ENCODE data around the gene FOXN3.

FOXN3 gene

DNA sequence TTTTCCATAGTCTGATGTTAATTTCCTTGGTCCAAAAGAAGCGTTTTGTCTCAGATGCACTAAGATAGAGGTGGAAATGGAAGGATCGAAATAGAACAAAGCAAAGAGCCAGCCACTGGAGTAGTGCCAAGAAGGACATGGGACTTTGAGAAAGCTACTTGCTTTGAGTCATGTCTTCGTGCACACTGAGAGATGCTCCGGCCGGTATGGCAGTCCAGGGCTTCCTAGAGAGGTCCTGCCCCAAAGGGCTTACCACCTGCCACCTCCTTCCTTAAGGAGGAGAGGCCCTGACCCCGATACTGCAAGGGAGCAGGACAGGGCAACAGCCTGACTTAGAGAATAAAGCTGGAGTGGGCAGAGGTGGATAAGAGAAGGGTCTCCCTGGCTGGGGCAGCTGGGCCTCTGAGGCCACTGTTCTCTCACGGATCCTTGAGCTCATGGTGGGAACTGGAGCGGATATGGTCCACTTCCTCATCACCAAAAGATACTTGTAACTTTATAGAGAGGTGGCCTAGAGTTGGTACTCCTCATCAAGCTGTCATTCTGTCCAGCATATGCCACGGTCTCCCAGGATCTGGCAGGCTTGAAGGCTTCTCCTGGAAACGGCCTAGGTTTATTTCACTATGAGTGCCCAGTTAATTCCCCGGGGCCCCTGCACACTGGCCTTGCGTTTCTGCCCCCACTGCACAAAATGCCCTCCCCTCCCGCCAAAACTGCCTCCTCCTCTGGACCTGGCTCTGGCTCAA is 57.4 kb downstream of the FOXN3 start:
- no peak for DNase-seq

DNA sequence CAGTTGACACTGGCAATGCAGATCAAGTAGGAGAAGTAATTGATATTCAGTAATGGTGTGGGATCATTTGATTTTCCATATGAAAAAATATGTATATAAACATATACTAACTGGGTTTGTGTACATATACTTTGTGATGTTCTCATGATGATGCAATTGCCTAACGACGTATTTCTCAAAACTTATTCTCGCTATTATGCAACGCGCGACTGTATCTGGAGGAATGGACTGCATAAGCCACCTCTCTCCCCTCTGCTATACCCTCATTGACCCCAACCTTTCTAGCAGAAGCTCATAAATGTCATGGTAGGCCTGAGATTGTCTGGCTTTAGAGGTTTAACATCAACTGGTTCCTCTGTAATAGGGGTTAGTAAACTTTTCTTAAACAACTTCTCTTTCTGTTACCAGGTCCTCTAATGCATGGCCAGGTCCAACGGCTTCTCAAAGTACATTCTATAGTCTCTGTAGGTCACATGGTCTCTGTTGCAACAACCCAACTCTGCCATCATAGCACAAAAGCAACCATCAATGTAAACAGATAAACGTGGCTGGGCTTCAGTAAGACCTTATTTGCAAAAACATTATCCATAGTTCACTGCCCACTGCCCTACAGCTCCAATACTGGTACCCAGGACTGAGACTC is 59.3 kb downstream of the FOXN3 start:
- DNase-seq, result no peak

DNA sequence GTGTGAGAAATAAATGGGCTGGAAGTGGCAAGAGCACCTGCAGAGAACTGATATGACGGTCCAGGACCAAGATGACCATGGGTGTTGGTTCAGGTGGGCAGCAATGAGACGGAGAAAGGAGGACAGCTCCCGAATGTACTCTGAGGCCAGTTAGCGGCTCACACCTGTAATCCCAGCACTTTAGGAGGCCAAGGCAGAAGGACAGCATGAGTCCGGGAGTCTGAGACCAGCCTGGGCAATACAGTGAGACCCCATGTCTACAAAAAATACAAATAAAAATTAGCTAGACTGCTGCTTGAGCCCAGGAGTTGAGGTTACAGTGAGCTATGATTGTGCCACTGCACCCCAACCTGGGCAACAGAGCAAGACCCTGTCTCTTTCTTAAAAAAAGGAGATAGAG is 60.1 kb downstream of the FOXN3 start:
- DNase-seq, result no peak

DNA sequence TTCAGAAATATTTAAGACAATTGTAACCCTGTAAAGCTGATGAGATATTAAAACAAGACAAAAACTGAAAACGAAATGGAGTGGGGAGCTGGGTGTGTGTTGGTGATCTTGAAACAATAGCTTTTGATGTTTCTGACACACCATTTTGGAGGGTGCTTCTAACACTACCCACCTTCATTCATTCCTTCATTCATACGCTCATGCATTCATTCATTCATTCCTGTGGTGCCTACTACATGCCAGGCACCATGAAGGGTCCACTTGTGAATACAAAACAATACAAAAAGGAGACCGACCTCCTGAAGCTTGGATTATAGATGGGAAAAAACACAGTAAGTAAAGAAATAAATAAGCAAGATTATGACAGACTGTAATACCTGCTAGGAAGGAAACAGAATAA is 60.5 kb downstream of the FOXN3 start:
- no peak for DNase-seq

DNA sequence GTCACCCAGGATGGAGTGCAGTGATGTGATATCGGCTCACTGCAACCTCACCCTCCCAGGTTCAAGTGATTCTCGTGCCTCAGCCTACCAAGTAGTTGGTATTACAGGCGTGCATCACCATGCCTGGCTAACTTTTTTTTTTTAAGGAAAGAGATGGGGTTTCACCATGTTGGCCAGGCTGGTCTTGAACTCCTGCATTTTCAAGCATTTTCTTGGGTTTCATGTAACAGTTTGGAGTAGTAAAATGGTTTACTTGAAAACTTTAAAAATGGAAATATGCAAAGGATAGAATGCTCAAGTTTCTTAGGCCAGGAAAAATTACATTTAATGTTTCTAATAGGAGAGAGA is 63.3 kb downstream of the FOXN3 start:
- no peak for DNase-seq

DNA sequence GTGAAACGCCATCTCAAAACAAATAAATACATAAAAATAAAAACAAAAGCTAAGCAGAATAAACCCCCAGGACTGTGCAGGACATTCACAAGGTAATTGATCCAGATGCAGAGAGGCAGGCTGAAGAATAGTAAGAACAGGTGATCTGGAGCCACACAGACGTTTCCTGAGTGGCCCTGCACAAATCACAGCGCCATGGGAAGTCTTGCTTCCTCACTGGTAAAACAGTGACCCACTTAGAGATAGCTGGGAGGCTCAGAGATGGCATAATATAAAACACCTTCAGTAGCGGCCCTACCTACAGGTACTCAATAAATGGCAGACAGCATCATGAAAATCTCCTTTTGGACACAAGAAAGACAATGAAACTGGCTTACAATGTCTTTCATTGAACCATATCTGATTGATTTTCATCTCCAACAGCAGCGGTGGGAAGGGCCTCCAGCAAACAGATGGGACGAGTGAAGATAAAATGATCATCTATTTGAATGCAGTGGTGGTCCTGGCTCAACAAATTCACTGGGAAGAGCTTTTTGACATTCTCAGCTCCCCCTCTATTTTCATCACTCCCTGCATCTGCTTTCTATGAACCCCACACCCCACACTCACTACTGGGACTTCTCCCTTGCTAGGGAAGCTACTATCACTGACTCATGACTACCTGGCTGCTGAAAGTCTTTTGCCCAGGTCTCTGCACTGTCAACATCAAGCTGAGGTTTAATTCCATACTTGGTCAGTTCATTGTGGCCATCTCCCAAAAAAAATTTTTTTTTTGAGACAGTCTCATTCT is 63.9 kb downstream of the FOXN3 start:
- DNase-seq, result no peak

DNA sequence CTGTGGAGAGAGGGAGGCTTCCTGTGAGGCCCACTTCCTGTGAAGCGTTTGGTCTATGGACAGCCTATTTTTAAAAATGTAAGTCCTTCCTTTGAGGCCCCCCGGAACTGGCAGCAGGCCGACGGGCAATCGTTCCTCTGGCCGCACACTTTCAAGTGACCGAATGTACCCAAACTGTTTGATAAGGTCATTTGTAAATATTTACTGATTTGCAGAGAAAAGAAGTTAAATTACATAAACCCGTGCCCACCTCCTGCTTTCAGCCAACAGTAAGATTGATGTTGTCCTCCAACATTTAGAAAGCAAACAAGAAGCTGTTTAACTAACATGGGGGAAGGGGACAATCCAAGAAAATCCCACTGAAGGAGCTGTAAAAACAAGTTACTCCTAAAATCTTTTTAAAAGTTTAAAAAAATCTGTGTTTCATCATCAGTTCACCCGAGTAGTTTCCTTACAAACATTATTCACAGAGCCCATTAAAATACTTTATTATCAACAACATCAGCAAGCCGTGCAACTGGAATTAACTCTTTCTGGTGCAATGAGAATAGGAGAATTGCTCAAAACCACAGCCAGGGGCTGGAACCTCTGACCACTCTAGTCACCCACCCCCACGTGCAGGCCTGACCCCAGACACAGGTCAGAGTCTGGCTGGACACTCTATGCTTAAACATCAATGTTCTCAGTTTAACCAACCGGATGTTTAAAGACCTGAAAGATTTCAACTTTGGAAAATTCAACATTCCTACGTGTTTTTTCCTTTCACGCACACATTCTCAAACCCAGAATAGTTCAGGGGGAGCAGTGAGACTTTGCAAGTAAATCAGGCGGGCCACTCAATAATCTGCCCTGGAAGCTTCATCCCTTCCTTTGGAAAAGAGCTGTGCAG is 65.3 kb downstream of the FOXN3 start:
- no peak for DNase-seq

DNA sequence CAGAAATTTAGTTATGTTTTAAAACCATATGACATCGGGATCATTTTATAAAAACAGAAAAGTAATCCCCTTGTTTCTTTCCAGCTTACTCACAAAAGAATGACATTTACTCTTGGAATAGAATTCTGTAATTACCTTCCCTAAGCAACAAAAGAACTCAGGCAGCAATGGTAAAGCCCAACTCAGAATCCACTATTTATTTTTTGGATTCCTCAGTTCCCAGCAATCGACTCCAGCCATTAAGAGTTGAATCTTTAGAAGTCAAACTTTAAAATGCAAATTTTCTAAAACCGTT is 65.9 kb downstream of the FOXN3 start:
- no peak for DNase-seq

DNA sequence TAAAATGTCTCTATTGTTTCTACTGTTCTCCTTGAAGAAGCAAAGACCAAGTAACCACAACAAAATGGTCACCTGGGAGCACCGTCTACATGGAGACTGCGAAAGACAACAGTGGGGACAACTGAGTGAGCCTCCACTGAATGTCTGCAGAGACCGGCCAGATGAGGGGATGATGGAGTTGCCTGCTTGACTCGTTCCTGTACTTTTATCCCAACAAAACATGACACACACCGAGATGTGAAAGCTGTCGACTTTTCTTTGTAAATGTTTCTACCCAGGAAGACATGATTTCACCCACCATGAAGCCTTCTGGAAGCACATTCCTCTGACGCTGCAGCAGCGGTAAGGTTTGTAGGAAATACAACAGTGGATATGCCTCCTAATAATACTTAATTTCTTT is 66.9 kb downstream of the FOXN3 start:
- no peak for DNase-seq

DNA sequence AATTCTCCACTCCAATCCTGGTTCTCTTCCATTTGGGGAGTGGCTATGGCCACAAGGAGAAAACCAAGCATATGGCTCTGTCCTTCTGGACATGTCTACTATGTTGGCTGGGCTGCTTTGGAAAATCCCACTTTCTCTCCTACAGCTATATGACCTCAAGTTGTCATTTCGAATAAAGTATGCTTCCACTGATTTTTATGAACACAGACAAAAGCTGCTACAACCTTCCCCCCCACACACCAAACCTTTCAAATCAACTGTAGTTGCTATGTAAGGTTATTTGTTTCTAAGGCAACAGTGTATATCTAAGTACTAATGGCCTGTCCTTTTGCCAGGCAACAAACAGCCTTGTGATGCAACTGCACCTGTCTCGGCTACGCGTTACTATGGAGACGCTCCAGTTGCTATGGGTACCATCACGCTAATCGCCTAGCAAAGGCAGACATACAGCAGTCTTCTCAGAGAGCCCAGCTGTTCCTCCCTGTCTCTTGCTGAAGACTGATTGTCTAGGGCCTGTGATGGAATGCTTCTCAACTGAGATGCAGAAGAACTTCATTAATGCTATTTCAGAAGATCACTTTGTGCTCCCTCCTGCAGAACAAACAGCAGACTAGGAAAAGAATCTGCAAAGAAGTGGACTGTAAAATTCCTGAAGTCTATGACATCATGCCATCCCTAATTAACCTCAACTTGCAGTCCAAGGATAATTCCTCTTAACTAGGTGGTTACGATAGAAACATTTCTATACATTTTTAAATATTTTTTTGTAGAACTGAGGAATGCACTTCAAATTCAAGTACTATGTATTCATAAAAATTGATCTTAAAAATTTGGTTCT is 67.6 kb downstream of the FOXN3 start:
- DNase-seq, result peak; percentile 85

DNA sequence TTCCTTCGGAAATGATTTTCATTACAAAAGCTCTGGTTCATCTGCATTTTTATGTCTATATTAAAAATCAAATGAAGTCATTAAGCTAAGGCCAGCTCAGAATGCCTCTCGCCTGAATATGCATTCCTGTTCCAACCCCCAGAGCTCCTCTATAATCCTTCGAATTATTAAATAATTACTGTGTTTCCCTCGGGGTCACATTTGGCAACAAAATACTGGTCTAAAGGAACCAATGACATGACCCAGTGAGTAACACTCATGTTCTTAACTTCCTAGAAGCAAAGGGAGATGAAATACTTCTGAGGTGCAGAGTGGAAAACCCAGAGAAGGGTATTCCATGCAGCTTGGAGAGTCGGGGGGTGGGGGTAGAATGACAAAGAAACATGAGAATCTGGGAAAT is 68.3 kb downstream of the FOXN3 start:
- no peak for DNase-seq

DNA sequence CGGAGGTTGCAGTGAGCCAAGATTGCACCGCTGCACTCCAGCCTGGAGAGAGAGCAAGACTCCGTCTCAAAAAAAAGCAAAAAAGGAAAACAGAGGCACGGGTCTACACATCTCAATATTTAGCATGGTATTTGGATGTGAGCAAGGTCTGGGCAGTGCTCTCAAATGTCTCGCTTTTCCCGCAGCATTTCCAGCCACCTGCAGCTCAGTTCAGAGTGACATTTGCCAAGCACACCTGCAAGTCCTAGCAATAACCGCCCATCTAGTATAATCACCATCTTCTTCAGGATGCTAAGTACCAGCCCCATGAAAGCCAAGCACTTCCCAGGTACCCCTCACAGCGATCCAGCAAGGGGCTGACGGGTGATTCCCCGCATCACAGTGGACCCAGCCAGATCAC is 69.1 kb downstream of the FOXN3 start:
- no peak for DNase-seq

DNA sequence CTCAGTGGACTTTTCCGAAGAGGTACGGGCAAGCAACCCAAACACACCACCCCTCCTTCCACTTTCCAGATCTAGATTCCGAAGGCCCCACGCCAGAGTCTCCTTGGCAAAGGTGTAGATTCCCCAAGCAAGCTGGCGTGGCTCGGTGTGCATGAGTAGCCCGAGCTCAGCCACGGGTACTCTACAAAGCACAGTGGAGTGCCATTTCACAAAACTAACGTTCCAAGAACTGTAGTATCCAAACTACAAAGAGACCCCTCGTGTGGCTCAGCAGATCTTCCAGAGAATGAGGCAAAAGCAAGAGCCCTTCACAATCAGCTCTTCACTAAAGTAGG is 72.1 kb downstream of the FOXN3 start:
- DNase-seq, result no peak

DNA sequence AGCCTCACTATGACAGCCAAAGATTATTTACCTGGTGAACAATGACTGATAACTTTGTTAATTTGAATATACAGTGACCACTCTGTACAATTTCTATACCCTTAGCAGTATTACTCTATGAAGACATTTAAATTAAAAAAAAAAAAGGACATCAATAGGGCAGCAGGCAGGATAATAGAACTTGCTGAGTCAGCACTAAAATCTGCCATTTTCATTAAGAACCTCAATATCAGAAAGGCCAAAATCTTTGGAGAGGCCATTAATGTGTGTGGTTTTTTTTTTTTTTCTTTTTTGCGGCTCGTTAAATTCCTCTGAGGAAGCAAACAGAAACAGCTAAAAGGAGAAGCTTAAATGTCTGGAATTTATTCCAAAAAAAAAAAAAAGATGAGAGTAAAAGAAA is 73.7 kb downstream of the FOXN3 start:
- DNase-seq, result no peak

DNA sequence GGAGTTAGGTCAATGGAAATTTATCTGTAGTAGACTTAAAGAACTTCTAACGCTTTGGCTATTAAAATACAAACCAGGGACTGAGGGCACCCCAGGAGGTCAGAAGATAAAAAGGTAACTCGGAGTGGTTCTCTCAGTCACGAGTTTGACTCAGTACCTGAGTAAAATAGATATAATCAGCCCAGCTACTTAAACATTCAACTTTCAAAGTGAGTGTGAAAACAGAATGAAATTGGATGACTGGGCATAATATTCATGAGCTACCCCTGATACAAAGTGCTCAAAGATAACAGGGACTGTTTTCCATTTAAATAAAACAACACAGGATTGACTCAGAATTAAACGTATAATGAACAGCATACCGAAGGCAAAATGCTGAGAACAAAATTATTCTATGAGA is 75.0 kb downstream of the FOXN3 start:
- DNase-seq, result no peak

DNA sequence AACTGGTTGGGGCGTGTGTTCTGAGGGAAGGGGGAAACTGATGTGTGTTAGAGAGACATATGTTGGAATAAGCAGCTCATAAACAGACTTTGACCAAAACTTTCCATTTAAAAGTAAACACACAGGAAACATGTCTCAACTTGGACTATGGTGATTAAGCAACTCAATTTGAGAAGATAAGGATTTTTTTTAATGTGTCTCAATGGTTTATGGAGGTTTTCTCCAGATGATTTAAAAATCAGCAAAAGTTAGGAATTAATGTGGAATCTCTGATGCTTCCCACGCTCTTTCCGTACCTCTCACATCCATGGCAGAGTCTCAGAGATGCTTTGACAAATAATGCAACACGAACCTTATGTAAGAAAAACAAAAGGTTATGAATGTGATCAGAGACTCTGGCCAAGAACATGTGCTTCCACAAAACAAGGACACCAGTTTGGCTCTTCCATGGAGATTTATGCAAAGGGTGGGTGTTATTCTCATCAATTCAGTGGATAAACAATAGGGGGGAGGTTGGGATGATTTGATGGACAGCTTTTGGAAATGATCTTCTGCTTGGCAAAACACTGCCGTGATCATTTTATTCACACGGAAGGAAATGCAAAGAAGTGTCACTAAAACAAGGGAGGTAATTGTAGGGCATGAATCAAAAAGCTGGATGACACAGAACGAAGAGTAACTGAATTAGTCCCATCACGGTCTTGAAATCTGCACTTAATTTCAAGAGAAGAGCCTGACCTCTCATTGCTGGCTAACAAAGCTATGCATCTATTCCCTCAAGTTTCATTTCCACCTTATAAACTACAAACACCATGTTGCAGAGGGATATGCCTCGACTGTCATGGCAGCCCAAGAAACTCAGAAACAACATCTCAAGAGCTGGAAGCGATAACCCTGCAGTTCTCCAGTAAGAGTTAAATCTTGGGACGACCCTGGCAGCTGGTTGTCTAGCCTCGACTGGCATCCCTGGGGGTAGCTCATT is 76.5 kb downstream of the FOXN3 start:
- DNase-seq, result no peak

DNA sequence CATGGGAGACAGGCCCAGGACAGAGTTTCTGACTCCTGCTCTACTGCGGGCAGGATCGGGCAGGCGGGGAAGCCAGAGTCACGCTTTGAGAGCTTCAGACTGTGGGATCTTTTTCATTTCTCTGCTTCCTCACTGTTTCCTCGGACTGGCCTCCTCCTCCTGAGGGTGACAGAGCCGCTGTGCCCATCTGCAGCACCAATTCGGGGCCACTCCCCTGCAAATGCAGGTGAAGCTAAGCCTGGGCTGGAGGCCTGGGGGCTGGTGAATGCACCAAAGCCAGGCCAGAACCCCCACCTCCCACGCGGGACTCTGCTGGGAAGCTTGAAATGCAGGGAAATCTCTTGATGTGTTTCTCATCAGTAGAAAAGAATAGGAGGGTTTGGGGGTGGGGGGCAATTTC is 77.5 kb downstream of the FOXN3 start:
- DNase-seq, result no peak

DNA sequence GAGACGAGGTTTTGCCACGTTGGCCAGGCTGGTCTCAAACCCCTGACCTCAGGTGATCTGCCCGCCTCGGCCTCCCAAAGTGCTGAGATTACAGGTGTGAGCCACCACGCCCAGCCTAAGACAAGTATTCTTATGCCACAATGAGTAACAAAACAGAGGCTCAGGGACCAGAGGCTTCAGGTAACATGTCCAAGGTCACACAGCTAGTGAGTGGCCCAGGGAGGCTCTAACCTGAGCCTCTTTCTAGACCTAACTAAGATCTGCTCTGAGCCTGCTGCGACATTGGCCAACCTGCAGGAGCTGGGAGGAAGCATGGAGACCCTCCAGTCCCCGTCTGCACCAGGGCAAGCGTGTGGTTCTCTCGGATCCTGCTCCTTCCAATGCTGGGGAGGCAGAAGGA is 77.9 kb downstream of the FOXN3 start:
- no peak for DNase-seq

DNA sequence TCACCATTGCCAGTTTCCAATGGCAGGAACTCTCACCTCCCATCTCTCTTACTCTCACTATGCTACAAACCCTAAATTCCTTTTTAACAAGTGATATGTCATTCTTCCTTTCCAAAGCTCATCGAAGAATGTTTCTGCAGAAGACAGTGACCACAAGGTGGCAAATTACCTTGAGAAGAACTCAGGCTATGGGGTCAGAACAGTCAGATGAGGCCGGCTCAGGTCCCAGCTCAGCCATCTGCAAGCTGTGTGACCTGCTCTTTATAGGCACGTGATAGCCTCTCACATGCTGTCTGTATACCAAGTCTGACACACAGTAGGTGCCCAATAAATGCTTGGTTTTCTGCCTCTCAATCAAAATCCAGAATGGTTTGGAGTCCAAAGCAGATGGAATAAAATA is 80.7 kb downstream of the FOXN3 start:
- no peak for DNase-seq

DNA sequence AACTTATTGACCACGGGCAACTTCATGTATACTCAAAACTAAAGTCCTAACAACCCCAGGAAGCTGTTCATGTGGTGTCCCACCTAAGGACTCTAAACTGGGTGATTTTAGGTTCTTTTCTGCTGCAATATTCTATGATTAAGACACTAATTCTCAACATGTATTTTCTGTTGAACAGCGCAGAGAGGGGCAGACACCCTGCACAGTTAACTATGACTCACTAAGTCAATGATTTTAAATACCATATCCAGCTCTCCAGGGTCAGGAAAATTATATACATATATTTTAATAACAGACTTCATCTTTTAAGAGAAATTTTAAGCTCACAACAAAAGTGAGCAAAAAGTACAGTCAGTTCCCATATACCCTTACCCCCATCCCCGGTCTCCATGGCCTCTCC is 85.0 kb downstream of the FOXN3 start:
- no peak for DNase-seq

DNA sequence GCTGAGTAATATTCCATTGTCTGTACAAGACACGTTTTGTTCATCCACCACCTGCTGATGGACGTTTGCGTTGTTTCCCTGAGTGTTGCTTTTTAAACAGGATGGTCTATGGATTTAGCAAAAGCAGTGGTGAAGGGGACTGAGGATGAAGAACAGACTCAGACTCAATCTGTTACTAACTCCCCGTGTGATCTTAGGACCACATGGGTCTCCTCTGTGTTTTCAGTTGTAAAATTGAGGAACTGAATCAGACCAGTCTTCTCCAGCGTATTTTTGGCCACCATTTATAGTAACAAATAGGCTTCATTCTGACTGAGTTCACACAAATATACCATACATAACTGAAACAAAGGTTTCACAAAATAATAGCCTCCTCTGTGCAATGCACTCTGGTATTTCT is 85.6 kb downstream of the FOXN3 start:
- no peak for DNase-seq
